Embryonic facial prominence (tissue), 1 donor: ENCODE measurements around the gene CD109.
"Not testable (repeated sequence)": the region's sequence is repeated elsewhere in the genome, so short reads cannot be mapped to it uniquely, and the experiment has no call there.

ENCODE experiments used
- DNase-seq: peaks from one replicate; pipeline ENCODE4 v3.0.0-alpha.2; 2016; ENCODE audit errors: extremely low spot score

The CD109 gene

DNA sequence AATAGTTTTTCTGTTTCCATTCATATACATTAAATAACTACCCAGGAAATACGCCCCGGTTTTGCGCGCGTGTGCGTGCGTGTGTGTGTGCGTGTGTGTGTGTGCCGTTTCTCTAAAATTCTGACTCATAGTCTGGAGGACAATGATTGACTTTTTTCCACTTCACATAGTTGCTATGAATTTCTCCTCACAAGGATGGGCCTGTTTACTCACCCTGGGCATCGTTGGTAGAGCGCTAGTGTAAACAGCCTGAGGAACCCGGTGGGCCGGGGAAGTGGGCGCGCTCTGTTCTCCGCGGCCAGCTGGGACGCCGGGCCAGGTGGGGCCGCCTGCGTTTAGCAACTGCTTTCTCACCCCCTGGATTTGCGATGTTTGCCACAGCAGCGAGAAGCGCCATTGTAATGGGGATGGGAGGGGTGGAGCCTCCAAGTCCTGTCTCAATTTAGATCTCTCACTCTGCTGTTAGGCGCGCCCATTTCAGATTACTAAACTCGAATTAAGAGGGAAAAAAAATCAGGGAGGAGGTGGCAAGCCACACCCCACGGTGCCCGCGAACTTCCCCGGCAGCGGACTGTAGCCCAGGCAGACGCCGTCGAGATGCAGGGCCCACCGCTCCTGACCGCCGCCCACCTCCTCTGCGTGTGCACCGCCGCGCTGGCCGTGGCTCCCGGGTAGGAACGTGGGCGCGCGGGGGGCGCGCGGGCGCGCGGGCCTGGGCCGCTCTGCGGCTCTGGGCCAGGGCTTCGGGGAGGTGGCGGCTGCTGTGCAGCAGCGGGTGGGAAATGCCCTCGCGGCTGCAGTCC, at the start of gene CD109:
Gene CD109, plus strand, starts transcription at position 585 of the 803 bp plus-strand sequence. Its CDS starts 13 bp downstream, at position 598.
- no peak for DNase-seq

GRCh38 chr6:73648166-73648565, 47.8 kb upstream of the CD109 start:
- no peak for DNase-seq

- DNase-seq = no peak
Measured at GRCh38 chr6:73649783-73650182, 46.2 kb upstream of the CD109 start.

GRCh38 chr6:73652637-73653570, 43.1 kb upstream of the CD109 start:
- peak; percentile 33 for DNase-seq

DNA sequence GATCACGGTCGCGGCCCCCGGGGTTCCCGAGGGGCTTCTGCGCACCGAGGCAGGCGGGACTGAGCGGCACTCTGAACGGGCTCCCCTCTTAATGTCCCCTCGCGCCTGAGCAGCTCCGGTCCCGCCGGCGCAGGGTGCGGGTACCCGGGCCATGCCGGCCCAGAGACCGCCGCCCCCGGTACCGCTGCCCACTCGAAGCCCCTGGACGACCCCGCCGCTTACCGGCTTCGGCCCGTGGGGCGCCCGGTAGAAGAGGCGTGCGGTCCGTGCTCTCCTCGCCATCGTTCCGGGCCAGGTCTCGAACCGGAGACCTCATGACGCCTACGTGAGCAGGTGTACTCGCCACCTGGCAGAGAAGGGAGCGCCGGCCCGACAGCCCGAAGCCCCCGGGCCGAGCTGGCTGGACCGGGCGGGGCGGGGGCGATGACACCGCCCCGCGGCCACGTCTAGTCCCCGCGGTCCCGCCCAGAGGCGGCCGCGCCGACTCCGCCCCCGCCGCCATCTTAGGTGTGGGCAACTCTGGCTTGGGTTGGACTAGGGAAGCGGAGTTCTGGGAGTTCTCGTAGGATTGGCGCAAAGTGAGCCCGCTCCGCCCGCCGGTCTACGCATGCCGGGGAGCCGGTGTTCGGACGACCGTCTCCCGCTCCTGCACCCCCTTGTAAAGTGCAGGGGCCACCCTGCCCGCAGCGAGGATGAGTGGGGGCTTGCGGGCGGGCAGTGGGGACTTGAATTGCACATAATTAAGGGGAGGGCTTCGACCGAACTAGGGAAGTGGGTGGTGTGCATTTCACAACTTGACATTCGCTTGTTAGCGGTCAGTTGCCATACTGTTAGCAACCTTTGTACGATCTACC, 42.2 kb upstream of the CD109 start, which contains the start of gene SLC17A5:
Gene SLC17A5, minus strand, starts transcription at position 422 of the 854 bp plus-strand sequence. Its CDS starts 106 bp downstream, at position 316.
- DNase-seq = peak; percentile 92

DNA sequence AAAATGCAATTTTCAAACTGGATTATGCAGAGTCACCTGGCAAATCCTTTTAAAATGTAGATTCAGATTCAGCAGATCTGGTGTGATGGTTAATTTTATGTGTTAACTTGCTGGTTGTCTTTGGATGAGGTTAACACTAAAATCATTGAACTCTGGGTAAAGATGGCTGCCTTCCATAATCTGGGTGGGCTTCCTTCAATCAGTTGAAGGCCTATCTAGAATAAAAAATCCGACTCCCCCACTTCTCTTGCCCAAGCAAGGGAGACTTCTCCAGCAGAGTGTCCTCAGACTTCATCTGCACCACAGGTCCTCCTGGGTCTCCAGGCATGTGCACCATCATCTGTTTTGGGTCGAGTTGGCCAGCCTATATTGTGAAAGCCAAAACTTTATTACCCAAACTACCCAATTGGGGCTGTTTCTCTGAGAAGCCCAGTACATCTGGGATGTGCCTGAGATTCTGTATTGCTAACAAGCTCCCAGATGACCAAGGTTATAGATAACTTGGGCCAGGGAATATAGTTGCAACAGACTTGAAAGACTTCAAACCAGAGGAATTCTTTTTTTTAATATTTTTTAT, 40.6 kb upstream of the CD109 start:
- DNase-seq = no peak

DNA sequence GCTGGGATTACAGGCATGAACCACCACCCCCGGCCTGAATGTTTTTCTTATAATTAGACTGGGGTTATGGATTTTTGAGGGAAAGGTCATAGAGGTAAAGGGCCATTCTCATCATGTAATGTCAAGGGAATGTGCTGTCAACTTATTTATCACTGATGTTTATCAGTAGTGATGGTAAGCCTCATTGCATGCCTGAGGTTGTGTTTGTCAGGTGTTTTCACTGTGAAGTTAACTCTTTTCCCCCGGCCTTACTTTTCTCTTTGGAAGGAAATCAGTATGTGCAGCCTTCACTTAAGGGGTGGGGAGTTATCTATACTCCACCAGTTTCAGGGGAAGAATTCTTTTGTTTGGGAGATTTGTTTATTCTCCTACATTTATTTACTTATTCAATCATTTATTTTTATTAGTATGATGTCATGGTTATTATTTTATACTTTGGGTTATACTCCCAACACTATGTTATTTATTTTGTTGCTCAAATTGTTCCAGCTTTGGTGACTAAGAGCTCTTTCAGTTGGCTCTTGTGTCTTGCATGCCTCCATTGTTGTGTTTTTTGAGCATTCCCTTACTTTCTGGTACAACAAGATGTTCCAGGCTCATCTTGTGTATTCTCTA, 39.4 kb upstream of the CD109 start:
- no peak for DNase-seq

GRCh38 chr6:73657201-73657600, 38.8 kb upstream of the CD109 start:
- DNase-seq = no peak

DNA sequence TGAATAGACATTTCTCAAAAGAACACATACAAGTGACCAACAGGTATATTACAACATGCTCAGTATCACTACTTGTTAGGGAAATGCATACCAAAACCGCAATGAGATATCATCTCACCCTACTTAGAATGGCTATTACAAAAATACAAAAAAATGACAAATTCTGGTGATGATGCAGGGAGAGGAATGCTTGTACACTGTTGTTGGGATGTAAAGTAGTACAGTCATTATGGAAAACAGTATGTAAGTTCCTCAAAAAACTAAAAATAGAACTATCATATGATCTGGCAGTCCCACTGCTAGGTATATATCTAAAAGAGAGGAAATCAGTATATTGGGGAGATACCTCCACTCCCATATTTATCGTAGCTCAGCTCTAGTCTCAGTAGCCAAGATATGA, 31.3 kb upstream of the CD109 start:
- DNase-seq = no peak

- no peak for DNase-seq
Measured at GRCh38 chr6:73665686-73666319, 30.2 kb upstream of the CD109 start.

- no peak for DNase-seq
Measured at GRCh38 chr6:73666393-73666792, 29.6 kb upstream of the CD109 start.

DNA sequence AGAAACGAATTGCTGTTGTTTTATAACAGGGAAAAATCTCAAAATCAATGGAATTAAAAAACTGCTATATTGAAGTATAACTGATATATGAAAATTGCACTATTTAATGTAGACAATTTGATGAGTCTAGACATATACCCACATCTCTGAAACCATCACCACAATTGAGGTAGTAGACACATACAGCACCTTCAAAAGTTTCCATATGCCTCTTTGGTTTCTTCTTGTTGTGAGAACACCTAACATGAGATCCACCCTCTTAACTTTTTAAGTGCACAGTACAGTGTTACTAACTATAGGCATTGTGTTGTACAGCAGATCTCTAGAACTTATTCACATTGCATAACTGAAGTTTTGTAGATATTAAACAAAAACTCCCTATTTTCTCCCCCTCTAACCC, 28.2 kb upstream of the CD109 start:
- DNase-seq = no peak

DNA sequence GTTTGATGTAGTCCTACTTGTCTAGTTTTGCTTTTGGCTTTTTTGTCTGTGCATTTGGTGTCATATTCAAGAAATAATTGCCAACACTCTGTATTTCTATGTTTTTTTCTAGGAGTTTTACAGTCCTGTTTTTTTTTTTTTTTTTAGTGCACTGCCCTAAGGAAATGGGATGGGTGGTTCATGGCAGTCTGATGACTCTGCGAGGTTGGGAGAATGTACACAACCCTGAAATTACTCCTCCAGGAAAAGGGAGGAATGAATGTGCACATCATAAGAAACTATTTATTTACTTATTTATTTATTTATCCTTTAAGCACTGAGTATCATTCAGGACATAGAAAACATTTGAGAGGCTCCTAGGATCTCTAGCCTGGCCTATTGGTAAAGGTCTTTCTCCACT, 27.0 kb upstream of the CD109 start:
- no peak for DNase-seq

DNA sequence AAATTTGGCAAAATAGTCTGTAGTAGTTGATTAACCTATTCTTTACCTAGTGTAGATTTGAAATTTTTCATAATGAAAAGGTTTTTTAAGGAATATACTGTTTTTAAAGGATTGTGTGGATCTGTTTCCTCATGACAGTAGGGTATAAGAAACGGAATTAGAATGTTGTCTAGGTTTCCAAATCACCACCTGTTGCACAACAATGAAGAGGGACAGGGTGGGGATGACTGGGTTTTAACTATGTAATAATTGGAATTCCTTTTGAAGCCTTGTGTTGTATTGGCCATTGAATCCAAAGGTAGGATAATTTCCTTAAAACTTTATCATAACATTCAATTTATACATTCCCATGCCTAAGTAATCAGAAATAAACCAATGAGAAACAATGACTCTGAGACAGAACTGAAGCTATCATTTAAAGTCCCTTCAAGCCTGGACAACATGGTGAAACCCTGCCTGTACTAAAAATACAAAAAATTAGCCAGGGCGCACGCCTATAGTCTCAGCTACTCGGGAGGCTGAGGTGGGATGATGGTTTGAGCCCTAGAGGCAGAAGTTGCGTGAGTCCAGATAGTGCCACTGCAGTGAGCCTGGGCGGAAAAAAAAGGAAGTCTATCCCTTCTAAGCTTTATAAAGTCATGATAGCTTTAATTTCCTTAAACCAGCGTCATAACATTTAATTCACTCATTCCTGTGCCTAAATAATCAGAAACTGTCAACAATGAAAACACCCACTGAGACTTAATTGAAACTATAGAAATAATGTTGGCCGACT, 23.9 kb upstream of the CD109 start:
- no peak for DNase-seq

- no peak for DNase-seq
Measured at GRCh38 chr6:73675466-73676098, 20.4 kb upstream of the CD109 start.

DNA sequence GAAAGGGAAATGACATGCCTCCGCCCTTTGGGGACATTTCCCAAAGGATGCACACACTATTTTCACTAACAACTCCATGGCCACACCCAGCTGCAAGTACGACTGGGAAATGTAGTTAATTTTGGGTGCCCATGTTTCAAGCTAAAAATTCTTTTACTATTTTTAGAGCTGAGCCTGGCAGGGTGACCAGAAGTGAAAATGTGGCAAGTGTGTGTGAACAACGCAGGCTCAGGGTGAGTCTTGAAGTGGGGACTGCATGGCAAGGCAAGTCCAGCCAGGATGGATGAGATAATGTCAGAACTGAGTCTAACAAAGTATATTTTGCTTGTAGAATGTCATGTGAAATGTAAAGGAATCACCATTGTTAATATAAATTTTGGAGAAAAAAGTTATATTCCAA, 17.0 kb upstream of the CD109 start:
- no peak for DNase-seq

DNA sequence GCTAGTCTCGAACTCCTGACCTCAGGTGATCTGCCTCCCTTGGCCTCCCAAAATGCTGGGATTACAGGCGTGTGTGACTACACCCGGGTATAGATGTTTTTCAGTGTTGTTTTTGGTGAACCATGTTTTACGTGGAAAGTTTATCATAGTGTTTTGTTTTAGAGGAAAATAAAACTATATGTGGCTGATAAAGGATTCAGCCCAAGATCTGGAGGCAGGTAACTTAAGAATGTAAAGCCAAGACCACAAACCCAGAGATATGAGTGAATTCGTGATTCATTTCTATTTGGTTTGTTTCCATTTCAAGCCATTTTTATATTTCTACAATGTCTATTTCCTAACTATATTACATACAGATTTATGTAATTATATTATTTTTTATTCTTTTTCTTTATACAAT, 16.2 kb upstream of the CD109 start:
- not testable (repeated sequence) for DNase-seq

- DNase-seq = no peak
Measured at GRCh38 chr6:73680289-73680918, 15.6 kb upstream of the CD109 start.

DNA sequence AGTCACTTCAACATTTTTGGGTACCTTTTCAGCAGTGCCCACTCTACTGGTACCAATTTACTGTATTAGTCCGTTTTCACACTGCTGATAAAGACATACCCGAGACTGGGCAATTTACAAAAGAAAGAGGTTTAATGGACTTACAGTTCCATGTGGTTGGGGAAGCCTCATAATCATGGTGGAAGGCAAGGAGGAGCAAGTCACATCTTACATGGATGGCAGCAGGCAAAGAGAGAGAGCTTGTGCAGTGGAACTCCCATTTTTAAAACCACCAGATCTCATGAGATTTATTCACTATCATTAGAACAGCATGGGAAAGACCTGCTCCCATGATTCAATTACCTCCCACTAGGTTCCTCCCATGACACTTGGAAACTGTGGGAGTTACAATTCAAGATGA, 12.4 kb upstream of the CD109 start:
- not testable (repeated sequence) for DNase-seq
